Stimulated activated CD8-positive, alpha-beta memory T cell treated with anti-CD3 and anti-CD28 coated beads, Interleukin-4, amount 100 ng/mL, for 48 hours (primary cell): ENCODE data around the gene DEFB128.

Experiments used
- DNase-seq: peaks from one replicate; pipeline ENCODE4 v3.0.0-alpha.2; 2020

DEFB128 gene

DNA sequence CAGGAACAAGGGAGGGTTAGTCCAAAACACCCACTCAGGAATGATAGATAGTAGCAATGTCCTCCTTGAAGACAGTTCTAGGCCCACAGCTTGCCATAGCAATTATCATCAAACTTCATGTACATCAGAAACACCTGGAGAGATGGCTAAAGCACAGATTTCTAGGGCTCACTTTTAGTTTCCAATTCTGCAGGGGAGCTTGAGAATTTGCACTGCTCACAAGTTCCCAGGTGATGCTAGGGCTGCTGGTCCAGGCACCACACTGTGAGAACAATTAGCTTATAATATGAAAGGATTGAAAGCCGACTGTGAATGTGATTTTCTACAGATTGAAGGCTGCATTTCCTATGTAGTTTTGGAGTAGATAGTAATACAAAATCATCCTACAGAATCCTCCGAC, 43.6 kb downstream of the DEFB128 start:
- no peak for DNase-seq

DNA sequence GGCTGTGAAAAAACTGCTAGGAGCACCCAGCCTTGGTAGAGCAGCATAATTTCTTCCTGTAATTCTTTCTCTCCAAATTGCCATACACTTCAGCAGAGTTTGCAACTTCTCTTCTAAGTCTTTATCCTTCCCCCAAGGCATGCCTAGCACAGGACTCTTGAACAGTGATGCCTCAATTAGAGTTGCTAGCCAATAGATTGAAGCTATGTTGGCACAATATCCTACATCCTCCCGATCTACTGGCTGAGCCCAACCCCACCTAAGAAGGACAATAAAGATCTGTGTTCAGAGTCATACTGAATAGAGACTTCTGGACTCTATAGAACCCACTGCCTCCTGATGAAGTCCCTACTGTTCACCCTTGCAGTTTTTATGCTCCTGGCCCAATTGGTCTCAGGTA, 47.2 kb downstream of the DEFB128 start, which contains the start of gene DEFB126:
TSS of gene DEFB126 (plus strand) at position 301 of the 400 bp plus-strand sequence. CDS start at position 340, 39 bp downstream.
- no peak for DNase-seq
